NCI-H1930 (cell line): Measurements from ENCODE around the gene SLC22A31.

Source experiments
- DNase-seq, 2 experiments: peaks; one replicate each; lab custom pipeline; 2025; lab: John Stamatoyannopoulos, UW

SLC22A31 gene

GRCh38 chr16:89164847-89165680 lies 35.3 kb downstream of the SLC22A31 start:
- no peak for DNase-seq

- DNase-seq: no peak
Measured at GRCh38 chr16:89164436-89164835, 35.9 kb downstream of the SLC22A31 start.

GRCh38 chr16:89163297-89163696 lies 37.0 kb downstream of the SLC22A31 start:
- DNase-seq: no peak

GRCh38 chr16:89161763-89162713 lies 38.3 kb downstream of the SLC22A31 start:
- no peak for DNase-seq

- no peak for DNase-seq
Measured at GRCh38 chr16:89160977-89161701, 39.2 kb downstream of the SLC22A31 start.

GRCh38 chr16:89159850-89160354 lies 40.4 kb downstream of the SLC22A31 start:
- no peak for DNase-seq

GRCh38 chr16:89159066-89159849 lies 41.1 kb downstream of the SLC22A31 start:
- no peak for DNase-seq

- no peak for DNase-seq
Measured at GRCh38 chr16:89157778-89158177, 42.6 kb downstream of the SLC22A31 start.

GRCh38 chr16:89156740-89157645 lies 43.3 kb downstream of the SLC22A31 start:
- no peak for DNase-seq

- DNase-seq: no peak
Measured at GRCh38 chr16:89155851-89156739, 44.2 kb downstream of the SLC22A31 start.

- DNase-seq: no peak
Measured at GRCh38 chr16:89155184-89155679, 45.1 kb downstream of the SLC22A31 start.

GRCh38 chr16:89154390-89155183 lies 45.8 kb downstream of the SLC22A31 start:
- no peak for DNase-seq

GRCh38 chr16:89153848-89154271 lies 46.5 kb downstream of the SLC22A31 start:
- no peak for DNase-seq

- DNase-seq: no peak
Measured at GRCh38 chr16:89152831-89153700, 47.3 kb downstream of the SLC22A31 start.

- DNase-seq: no peak
Measured at GRCh38 chr16:89150981-89151380, 49.4 kb downstream of the SLC22A31 start.

- DNase-seq: no peak
Measured at GRCh38 chr16:89150090-89150835, 50.1 kb downstream of the SLC22A31 start.
